Muscle of arm (tissue), 12 donors: ENCODE measurements around the gene SPDYE3. TPM values are rescaled to one million over a fixed set of nuclear protein-coding genes. Genes with fewer than 3 reads are reported as not detected.

Source experiments
- DNase-seq: peaks from one replicate; pipeline ENCODE4 v3.0.0-alpha.2; 2013
- polyA plus RNA-seq, 12 donors: library from polyadenylated mRNA; unstranded; fragments of 120-200 nt; gene quantifications; one replicate each; pipeline ENCODE4 v1.2.1, GENCODE V29; 2013; ENCODE audit not compliant: insufficient read length in 12 of 12

SPDYE3 gene
- polyA plus RNA-seq, 12 donors = 5.4 to 8.7 (median 6.4) TPM; not detected in 2

DNA sequence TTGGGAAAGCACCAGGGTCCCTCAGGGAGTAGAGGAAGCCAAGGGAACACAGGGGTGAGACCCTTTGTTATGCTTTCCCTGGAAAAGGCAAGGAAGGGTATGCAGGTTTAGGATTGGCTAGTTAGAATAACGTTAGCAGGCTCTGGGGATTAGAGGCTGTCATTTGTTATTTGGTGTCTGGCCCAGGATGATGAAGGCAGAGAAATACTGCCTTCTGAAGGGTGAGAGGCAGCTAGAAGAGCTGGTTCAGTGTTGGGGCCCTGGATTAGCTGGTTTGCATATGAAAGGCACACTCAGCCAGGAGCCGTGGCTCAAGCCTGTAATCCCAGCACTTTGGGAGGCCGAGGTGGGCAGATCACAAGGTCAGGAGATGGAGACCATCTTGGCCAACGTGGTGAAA is 62.8 kb downstream of the SPDYE3 start:
- DNase-seq = no peak

DNA sequence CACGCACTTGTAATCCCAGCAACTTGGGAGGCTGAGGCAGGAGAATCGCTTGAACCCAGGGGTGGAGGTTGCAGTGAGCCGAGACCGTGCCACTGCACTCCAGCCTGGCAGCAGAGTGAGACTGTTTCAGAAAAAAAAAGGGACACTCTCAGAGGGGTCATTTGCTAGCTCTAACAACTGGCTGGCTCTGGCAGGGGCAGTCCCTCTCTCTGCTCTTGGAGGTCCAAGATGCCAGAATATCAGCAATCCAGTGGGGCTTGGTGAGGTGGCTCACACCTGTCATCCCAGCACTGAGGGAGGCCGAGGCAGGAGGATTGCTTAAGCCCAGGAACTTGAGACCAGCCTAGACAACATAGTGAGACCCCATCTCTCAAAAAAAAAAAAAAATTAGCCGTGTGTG is 63.2 kb downstream of the SPDYE3 start:
- DNase-seq = no peak

DNA sequence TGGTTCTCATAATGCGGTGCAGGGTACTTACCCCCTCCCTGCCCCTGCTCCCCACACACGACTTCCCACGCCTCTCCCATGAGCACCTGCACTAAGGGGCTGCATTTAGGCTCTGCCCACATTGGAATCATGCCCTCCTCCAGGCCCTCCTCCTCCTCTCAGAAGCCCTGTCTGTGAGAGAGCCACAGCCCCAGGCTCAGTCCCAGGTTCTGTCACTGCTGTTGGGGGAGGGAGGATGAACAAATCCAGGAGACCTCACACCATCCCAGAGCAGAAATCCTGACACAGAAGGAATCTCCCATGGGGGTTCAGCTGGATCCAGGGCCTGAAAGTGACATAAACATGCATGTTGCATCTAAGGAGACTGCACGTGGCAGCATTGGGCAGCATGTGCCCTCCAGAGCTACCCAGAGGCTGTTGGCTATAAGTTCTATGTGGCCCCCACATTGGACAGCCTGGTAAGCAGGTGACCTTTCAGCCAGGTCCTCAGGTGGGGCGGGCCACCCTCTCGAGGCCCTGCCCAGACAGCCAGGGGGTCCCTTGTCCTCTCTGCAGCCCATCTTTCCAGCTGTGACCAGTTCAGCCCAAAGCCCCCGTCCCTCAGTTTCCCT is 64.2 kb downstream of the SPDYE3 start:
- DNase-seq = no peak

Other genes with a start within 250 kb of the SPDYE3 start
- gene ZNF3, start 226.0 kb upstream of the SPDYE3 start, polyA plus RNA-seq = 10 to 100 TPM in 11 of 12 donors, not detected in 1; 19.9 to 34.7 (median 27.9) TPM
- 100 to 1,000 TPM in 2 of 12 donors, 10 to 100 TPM in 9, not detected in 1; 81.5 to 222 (median 91.3) TPM for gene COPS6, start 218.7 kb upstream of the SPDYE3 start, polyA plus RNA-seq
- 10 to 100 TPM in 11 of 12 donors, not detected in 1; 55.3 to 95.5 (median 71.4) TPM for gene MCM7, start 206.3 kb upstream of the SPDYE3 start, polyA plus RNA-seq
- 10 to 100 TPM in 11 of 12 donors, not detected in 1; 13.9 to 25.7 (median 22.2) TPM for gene AP4M1, start 206.1 kb upstream of the SPDYE3 start, polyA plus RNA-seq
- 10 to 100 TPM in 11 of 12 donors, not detected in 1; 30.6 to 46.7 (median 35.1) TPM for gene TAF6, start 188.3 kb upstream of the SPDYE3 start, polyA plus RNA-seq
- 10 to 100 TPM in 11 of 12 donors, not detected in 1; 28.6 to 50.9 (median 38.8) TPM for gene CNPY4, start 188.1 kb upstream of the SPDYE3 start, polyA plus RNA-seq
- gene MBLAC1, start 180.7 kb upstream of the SPDYE3 start, polyA plus RNA-seq = 1 to 10 TPM in 3 of 12 donors, under 1 TPM in 7, not detected in 2; 0.37 to 1.8 (median 0.76) TPM
- gene LAMTOR4, start 158.8 kb upstream of the SPDYE3 start, polyA plus RNA-seq = 100 to 1,000 TPM in 1 of 12 donors, 10 to 100 TPM in 10, not detected in 1; 51.2 to 100 (median 59.3) TPM
- gene TRAPPC14, start 149.0 kb upstream of the SPDYE3 start, polyA plus RNA-seq = 10 to 100 TPM in 5 of 12 donors, 1 to 10 TPM in 6, not detected in 1; 7.1 to 20.3 (median 9.6) TPM
- gene GAL3ST4, start 139.1 kb upstream of the SPDYE3 start, polyA plus RNA-seq = 10 to 100 TPM in 7 of 12 donors, 1 to 10 TPM in 4, not detected in 1; 8.0 to 23.3 (median 10.7) TPM
- gene GPC2, start 130.3 kb upstream of the SPDYE3 start, polyA plus RNA-seq = 10 to 100 TPM in 1 of 12 donors, 1 to 10 TPM in 10, not detected in 1; 4.0 to 13.7 (median 6.0) TPM
- gene STAG3, start 129.8 kb upstream of the SPDYE3 start, polyA plus RNA-seq = 10 to 100 TPM in 9 of 12 donors, 1 to 10 TPM in 2, not detected in 1; 7.3 to 36.0 (median 18.6) TPM
- gene PVRIG, start 87.8 kb upstream of the SPDYE3 start, polyA plus RNA-seq = 10 to 100 TPM in 2 of 12 donors, 1 to 10 TPM in 8, not detected in 2; 1.3 to 12.0 (median 6.4) TPM
- gene PILRB, start 50.4 kb downstream of the SPDYE3 start, polyA plus RNA-seq = 10 to 100 TPM in 10 of 12 donors, 1 to 10 TPM in 1, not detected in 1; 9.9 to 55.1 (median 19.1) TPM
- 1 to 10 TPM in 10 of 12 donors, not detected in 2; 1.6 to 9.3 (median 2.5) TPM for gene PILRA, start 65.8 kb downstream of the SPDYE3 start, polyA plus RNA-seq
- 10 to 100 TPM in 2 of 12 donors, 1 to 10 TPM in 9, not detected in 1; 4.5 to 17.3 (median 6.5) TPM for gene ZCWPW1, start 121.0 kb downstream of the SPDYE3 start, polyA plus RNA-seq
- gene MEPCE, start 122.1 kb downstream of the SPDYE3 start, polyA plus RNA-seq = 10 to 100 TPM in 11 of 12 donors, not detected in 1; 27.0 to 42.9 (median 32.2) TPM
- 10 to 100 TPM in 9 of 12 donors, 1 to 10 TPM in 2, not detected in 1; 9.4 to 27.5 (median 11.9) TPM for gene PPP1R35, start 128.8 kb downstream of the SPDYE3 start, polyA plus RNA-seq
- gene SPACDR, start 156.6 kb downstream of the SPDYE3 start, polyA plus RNA-seq = 1 to 10 TPM in 9 of 12 donors, under 1 TPM in 1, not detected in 2; 0.98 to 2.4 (median 1.4) TPM
- 10 to 100 TPM in 11 of 12 donors, not detected in 1; 29.0 to 95.6 (median 38.9) TPM for gene TSC22D4, start 171.5 kb downstream of the SPDYE3 start, polyA plus RNA-seq
- 1 to 10 TPM in 11 of 12 donors, not detected in 1; 1.1 to 5.7 (median 1.5) TPM for gene NYAP1, start 176.2 kb downstream of the SPDYE3 start, polyA plus RNA-seq
- gene AGFG2, start 231.5 kb downstream of the SPDYE3 start, polyA plus RNA-seq = 10 to 100 TPM in 6 of 12 donors, 1 to 10 TPM in 5, not detected in 1; 7.8 to 16.8 (median 10.1) TPM